GM12878 (cell line): ENCODE data around the gene ANKAR. TPM values are rescaled to one million over a fixed set of nuclear protein-coding genes. Genes with fewer than 3 reads are reported as not detected.

Experiments
- ATAC-seq: fragments of 200-7000 bp; cut with Tn5 transposase; 3 replicates; pipeline ENCODE4 v1.9.1; 2020; ENCODE audit warnings: mild to moderate bottlenecking, moderate library complexity
- BruUV-seq: library from RNA; stranded (reverse); fragments of 400-500 nt; replicated peaks from 2 replicates; lab custom pipeline; 2021; lab: Mats Ljungman, UMichigan
- CTCF ChIA-PET: fragments of 300-600 bp; sonication (Branson Sonifier 250); formaldehyde crosslinking; extraction: SDS; loops from one replicate; lab custom pipeline; 2021; ENCODE audit warnings: inconsistent platforms; lab: Yijun Ruan, JAX
- POLR2A ChIA-PET: fragments of 350-600 bp; formaldehyde crosslinking; extraction: SDS; loops from one replicate; lab custom pipeline; 2021; ENCODE audit warnings: inconsistent platforms; lab: Charles Lee
- RAD21 ChIA-PET: fragments of 300-600 bp; sonication (Branson Sonifier 250); formaldehyde crosslinking; loops from one replicate; lab custom pipeline; 2023; ENCODE audit warnings: antibody characterized with exemption; ENCODE audit not compliant: unreplicated experiment; lab: Charles Lee
- SMC1A ChIA-PET: fragments of 300-600 bp; sonication (Branson Sonifier 250); formaldehyde crosslinking; loops from one replicate; lab custom pipeline; 2023; ENCODE audit not compliant: unreplicated experiment, uncharacterized antibody; lab: Charles Lee
- DNase-seq: peaks from one replicate; pipeline ENCODE4 v3.0.0-alpha.2; 2011; ENCODE audit warnings: low read depth, low spot score
- FAIRE-seq: peaks from 3 replicates; lab custom pipeline; 2011; peaks lifted over from hg19 to GRCh38; lab: Jason Lieb, UNC
- H2AFZ ChIP-seq: 2 replicates; pipeline ENCODE4 v1.6.0; 2011; ENCODE audit warnings: low read depth, low read length, control low read depth; ENCODE audit not compliant: control insufficient read depth
- H3K27ac ChIP-seq: 2 replicates; pipeline ENCODE4 v1.5.1; 2011; ENCODE audit warnings: control low read depth; ENCODE audit not compliant: control insufficient read depth, insufficient read depth
- H3K27me3 ChIP-seq, 2 experiments: replicated peaks in 1 of 2; 2 replicates each; pipeline versions ENCODE4 v1.6.0 to v1.6.1; 2011; ENCODE audit warnings: low read length in 1 of 2; ENCODE audit not compliant: control insufficient read depth in 2 of 2, insufficient read depth in 2 of 2
- H3K36me3 ChIP-seq, 2 experiments: 2 replicates each; pipeline ENCODE4 v1.5.1; 2011; ENCODE audit warnings: low read length in 1 of 2; ENCODE audit not compliant: control insufficient read depth in 2 of 2, insufficient read depth in 2 of 2
- H3K4me1 ChIP-seq: 2 replicates; pipeline ENCODE4 v1.6.1; 2011; ENCODE audit warnings: mild to moderate bottlenecking, low read length, moderate library complexity, mixed read lengths; ENCODE audit not compliant: control insufficient read depth, insufficient read depth
- H3K4me2 ChIP-seq: 2 replicates; pipeline ENCODE4 v1.6.0; 2011; ENCODE audit warnings: control low read depth; ENCODE audit not compliant: control insufficient read depth, insufficient read depth
- H3K4me3 ChIP-seq: fragments of 200-600 bp; sonication (generic); 2 replicates; pipeline ENCODE4 v1.5.1; 2016
- H3K79me2 ChIP-seq: 2 replicates; pipeline ENCODE4 v1.6.0; 2011; ENCODE audit warnings: low read length; ENCODE audit not compliant: control insufficient read depth, insufficient read depth
- H3K9ac ChIP-seq: 2 replicates; pipeline ENCODE4 v1.8.0; 2011; ENCODE audit warnings: low read length, control low read depth, mixed read lengths; ENCODE audit not compliant: control insufficient read depth, insufficient read depth
- H3K9me3 ChIP-seq: replicated peaks from 3 replicates; pipeline ENCODE4 v1.5.1; 2011; ENCODE audit warnings: mild to moderate bottlenecking, low read length; ENCODE audit not compliant: control insufficient read depth, insufficient read depth
- H4K20me1 ChIP-seq: 2 replicates; pipeline ENCODE4 v1.6.0; 2011; ENCODE audit not compliant: control insufficient read depth, insufficient read depth
- ASH2L ChIP-seq: fragments of 300-600, 200-600 bp; sonication (generic); IDR thresholded peaks from 2 replicates; pipeline ENCODE4 v1.6.1; 2017; ENCODE audit warnings: low read depth, mild to moderate bottlenecking, borderline replicate concordance
- CHD1 ChIP-seq: IDR thresholded peaks from 2 replicates; pipeline ENCODE4 v1.6.1; 2012; ENCODE audit warnings: low read depth, low read length, improper control_type of control experiment
- CHD2 ChIP-seq: IDR thresholded peaks from 2 replicates; pipeline ENCODE4 v1.6.1; 2011; ENCODE audit warnings: low read depth, low read length, improper control_type of control experiment, borderline replicate concordance
- FOS ChIP-seq: IDR thresholded peaks from 3 replicates; pipeline ENCODE4 v1.6.1; 2011; ENCODE audit warnings: borderline replicate concordance; ENCODE audit not compliant: insufficient read length; ENCODE audit errors: extremely low read depth
- HDAC2 ChIP-seq: fragments of 200-600 bp; sonication (generic); IDR thresholded peaks from 2 replicates; pipeline ENCODE4 v1.6.1; 2017
- NRF1 ChIP-seq: conservative IDR thresholded peaks from 2 replicates; pipeline ENCODE4 v1.6.1; 2011; ENCODE audit warnings: mild to moderate bottlenecking, low read depth, low read length, improper control_type of control experiment
- ZBED1 ChIP-seq: IDR thresholded peaks from 2 replicates; pipeline ENCODE4 v1.6.1; 2016; ENCODE audit warnings: borderline replicate concordance
- WGBS: methylation state at CpG from one replicate; pipeline ENCODE4 v1.1.6; 2016; ENCODE audit warnings: low lambda C conversion rate; ENCODE audit not compliant: insufficient replicate concordance, insufficient coverage; ENCODE audit errors: missing lambda C conversion rate; 5-methylcytosine and 5-hydroxymethylcytosine counted together
- in situ Hi-C: fragments of 300-500 bp; cut with MboI; formaldehyde crosslinking; loops from 9 replicates; pipeline ENCODE4 v1.14.3; 2018; ENCODE audit warnings: mixed read lengths
- intact Hi-C: fragments of 100-400 bp; cut with micrococcal nuclease; formaldehyde crosslinking; loops from one replicate; pipeline ENCODE4 v1.14.2; 2022; ENCODE audit not compliant: unreplicated experiment
- polyA plus RNA-seq, 11 experiments: library from polyadenylated mRNA; depleted of rRNA in 4 of 11; unstranded in 6 of 11; stranded (reverse) in 5 of 11; fragments of >200 nt; fragmentation: Nextera tagmentation in 4 of 11; fragmentation: Illumina TruSeq in 1 of 11; extraction: Ambion mirVana in 4 of 11; extraction: Trizol in 1 of 11; gene quantifications; 1 replicate in 1 of 11; 2 replicates in 10 of 11; pipeline versions ENCODE4 v1.2.1 to v1.2.3, GENCODE V29; 2011 to 2016; ENCODE audit warnings: inconsistent platforms in 2 of 11, missing spikeins in 2 of 11, low read depth in 1 of 11
- total RNA-seq, 4 experiments: library from RNA; depleted of rRNA in 3 of 4; stranded (reverse); fragments of >200 nt in 3 of 4; fragmentation: Illumina TruSeq in 1 of 4; extraction: Trizol in 1 of 4; gene quantifications; 2 replicates each; pipeline versions ENCODE4 v1.2.1 to v1.2.3, GENCODE V29; 2013 to 2021
- TF ChIP-seq, protein P1 (sequence below): fragments of 450-650 bp; IDR thresholded peaks from 2 replicates; pipeline ENCODE4 v1.6.1; 2017; ENCODE audit warnings: mild to moderate bottlenecking, moderate library complexity

ANKAR gene
- total and polyA plus RNA-seq, 10 of the 15 experiments (the other 5 are each of a cell fraction or from before 2014, with no cell fraction given) = 1.3 to 4.2 (median 2.7) TPM

DNA sequence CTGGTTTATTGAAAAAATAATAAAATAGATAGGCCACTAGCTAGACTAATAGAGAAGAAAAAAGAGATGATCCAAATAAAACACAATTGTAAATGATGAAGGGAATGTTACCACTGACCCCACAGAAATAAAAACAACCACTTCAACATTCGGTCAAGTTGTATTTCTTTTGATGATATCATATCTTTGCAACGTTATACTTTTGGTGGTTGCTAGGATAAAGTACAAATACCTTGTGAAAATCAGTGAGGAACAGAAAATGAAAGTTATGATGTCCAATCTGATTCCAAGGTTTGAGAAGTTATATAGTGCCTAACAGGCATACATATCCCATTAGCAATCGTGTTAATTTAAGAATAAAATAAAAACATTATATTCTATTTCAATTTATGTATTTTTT, 19.8 kb upstream of the ANKAR start:
- peaks cover 13% of the 10 kb centered on the region; the same call in 1 of the 2 replicates for H3K4me1 ChIP-seq
- no peak for DNase-seq
- H3K9ac ChIP-seq = no peak overlapping the region
- no peak overlapping the region for H2AFZ ChIP-seq
- in situ Hi-C loops (no loop called here), intact Hi-C loops (no loop called here)
- H3K4me3 ChIP-seq = no peak overlapping the region
- TF ChIP-seq ASH2L (no peak), NRF1 (no peak), HDAC2 (no peak), CHD1 (no peak), FOS (no peak), CHD2 (no peak), ZBED1 (no peak)
- TF ChIP-seq, protein P1, sequence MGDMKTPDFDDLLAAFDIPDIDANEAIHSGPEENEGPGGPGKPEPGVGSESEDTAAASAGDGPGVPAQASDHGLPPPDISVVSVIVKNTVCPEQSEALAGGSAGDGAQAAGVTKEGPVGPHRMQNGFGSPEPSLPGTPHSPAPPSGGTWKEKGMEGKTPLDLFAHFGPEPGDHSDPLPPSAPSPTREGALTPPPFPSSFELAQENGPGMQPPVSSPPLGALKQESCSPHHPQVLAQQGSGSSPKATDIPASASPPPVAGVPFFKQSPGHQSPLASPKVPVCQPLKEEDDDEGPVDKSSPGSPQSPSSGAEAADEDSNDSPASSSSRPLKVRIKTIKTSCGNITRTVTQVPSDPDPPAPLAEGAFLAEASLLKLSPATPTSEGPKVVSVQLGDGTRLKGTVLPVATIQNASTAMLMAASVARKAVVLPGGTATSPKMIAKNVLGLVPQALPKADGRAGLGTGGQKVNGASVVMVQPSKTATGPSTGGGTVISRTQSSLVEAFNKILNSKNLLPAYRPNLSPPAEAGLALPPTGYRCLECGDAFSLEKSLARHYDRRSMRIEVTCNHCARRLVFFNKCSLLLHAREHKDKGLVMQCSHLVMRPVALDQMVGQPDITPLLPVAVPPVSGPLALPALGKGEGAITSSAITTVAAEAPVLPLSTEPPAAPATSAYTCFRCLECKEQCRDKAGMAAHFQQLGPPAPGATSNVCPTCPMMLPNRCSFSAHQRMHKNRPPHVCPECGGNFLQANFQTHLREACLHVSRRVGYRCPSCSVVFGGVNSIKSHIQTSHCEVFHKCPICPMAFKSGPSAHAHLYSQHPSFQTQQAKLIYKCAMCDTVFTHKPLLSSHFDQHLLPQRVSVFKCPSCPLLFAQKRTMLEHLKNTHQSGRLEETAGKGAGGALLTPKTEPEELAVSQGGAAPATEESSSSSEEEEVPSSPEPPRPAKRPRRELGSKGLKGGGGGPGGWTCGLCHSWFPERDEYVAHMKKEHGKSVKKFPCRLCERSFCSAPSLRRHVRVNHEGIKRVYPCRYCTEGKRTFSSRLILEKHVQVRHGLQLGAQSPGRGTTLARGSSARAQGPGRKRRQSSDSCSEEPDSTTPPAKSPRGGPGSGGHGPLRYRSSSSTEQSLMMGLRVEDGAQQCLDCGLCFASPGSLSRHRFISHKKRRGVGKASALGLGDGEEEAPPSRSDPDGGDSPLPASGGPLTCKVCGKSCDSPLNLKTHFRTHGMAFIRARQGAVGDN = no peak
- BruUV-seq = no TSS peak
- H3K9me3 ChIP-seq = no peaks in the 10 kb centered on the region; the same call in 2 of the 3 replicates
- H3K36me3 ChIP-seq = no peaks in the 10 kb centered on the region
- RAD21 ChIA-PET = no interaction called here
- H3K27me3 ChIP-seq = no peaks in the 10 kb centered on the region
- no peaks in the 10 kb centered on the region for H4K20me1 ChIP-seq
- SMC1A ChIA-PET = no interaction called here
- H3K27ac ChIP-seq = no peak overlapping the region
- WGBS = 55% methylated on average over 3 of the region's 3 CpGs
- no peak overlapping the region for H3K4me2 ChIP-seq
- POLR2A ChIA-PET = interaction anchor here (0.5 to 0.6 kb wide), 2 partner anchors 10 to 352 kb away, joined by 3 read pairs; no protein-coding TSS in a partner anchor
- CTCF ChIA-PET = no interaction called here
- FAIRE-seq = no peak
- ATAC-seq = no peak
- no peaks in the 10 kb centered on the region for H3K79me2 ChIP-seq
